Measurements from ENCODE around the gene FCRL3.

DNA sequence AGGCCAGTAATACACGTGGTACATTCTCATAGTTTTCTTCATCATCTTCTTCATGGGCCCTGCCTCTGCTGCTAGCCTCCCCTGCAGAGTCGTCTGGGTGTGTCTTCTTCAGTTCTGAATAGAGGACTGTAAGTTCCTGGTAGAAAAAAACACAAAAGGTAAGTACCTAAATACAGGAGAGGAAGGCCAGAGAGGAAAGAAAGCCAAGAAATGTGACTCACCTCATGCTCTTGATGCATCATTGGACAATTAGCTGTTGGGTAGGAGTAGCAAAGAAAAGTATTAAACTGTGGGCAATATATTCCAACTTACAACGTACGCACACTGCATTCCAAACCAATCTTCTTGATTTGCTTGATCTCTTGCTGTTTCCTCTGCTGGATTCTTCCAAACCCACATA, 21.8 kb downstream of the FCRL3 start:
- TF ChIP-seq, protein P1, sequence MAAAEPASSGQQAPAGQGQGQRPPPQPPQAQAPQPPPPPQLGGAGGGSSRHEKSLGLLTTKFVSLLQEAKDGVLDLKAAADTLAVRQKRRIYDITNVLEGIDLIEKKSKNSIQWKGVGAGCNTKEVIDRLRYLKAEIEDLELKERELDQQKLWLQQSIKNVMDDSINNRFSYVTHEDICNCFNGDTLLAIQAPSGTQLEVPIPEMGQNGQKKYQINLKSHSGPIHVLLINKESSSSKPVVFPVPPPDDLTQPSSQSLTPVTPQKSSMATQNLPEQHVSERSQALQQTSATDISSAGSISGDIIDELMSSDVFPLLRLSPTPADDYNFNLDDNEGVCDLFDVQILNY (CRISPR knock-in tag; IDR thresholded peaks at IDR 0.05) = no peak
- TF ChIP-seq, protein P2, sequence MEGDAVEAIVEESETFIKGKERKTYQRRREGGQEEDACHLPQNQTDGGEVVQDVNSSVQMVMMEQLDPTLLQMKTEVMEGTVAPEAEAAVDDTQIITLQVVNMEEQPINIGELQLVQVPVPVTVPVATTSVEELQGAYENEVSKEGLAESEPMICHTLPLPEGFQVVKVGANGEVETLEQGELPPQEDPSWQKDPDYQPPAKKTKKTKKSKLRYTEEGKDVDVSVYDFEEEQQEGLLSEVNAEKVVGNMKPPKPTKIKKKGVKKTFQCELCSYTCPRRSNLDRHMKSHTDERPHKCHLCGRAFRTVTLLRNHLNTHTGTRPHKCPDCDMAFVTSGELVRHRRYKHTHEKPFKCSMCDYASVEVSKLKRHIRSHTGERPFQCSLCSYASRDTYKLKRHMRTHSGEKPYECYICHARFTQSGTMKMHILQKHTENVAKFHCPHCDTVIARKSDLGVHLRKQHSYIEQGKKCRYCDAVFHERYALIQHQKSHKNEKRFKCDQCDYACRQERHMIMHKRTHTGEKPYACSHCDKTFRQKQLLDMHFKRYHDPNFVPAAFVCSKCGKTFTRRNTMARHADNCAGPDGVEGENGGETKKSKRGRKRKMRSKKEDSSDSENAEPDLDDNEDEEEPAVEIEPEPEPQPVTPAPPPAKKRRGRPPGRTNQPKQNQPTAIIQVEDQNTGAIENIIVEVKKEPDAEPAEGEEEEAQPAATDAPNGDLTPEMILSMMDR (IDR thresholded peaks at IDR 0.05) = no peak

All from WTC11 (cell line).